ENCODE data around the gene TNFRSF12A. TPM values are rescaled to one million over a fixed set of nuclear protein-coding genes. Genes with fewer than 3 reads are reported as not detected.
A peak's percentile ranks its signal among the peaks of the same experiment; 100 is the strongest.

TNFRSF12A gene
- total and polyA plus RNA-seq, 2 of the 13 experiments (the other 11 are each of a cell fraction or from before 2014, with no cell fraction given), result 61.9 to 66.0 TPM

- TF ChIP-seq ZBTB43 (CRISPR knock-in tag; conservative IDR thresholded peaks at IDR 0.05), result no peak
- peak; percentile 32; the same call in 1 of the 2 replicates for TF ChIP-seq KDM5B (CRISPR knock-in tag; IDR thresholded peaks at IDR 0.05; ENCODE audit: borderline replicate concordance)
- no peak for TF ChIP-seq NFYB (CRISPR knock-in tag; IDR thresholded peaks at IDR 0.05)
- TF ChIP-seq ZBTB8A (CRISPR knock-in tag; IDR thresholded peaks at IDR 0.05; ENCODE audit: borderline replicate concordance, low read depth), result no peak
- TF ChIP-seq SALL2 (CRISPR knock-in tag; IDR thresholded peaks at IDR 0.05), result no peak
- no peak for TF ChIP-seq MTA1 (CRISPR knock-in tag; IDR thresholded peaks at IDR 0.05; ENCODE audit: borderline replicate concordance)
- peak; percentile 45; the same call in 1 of the 2 replicates for TF ChIP-seq ZNF333 (CRISPR knock-in tag; IDR thresholded peaks at IDR 0.05; ENCODE audit: borderline replicate concordance)
- TF ChIP-seq ZFP41 (CRISPR knock-in tag; IDR thresholded peaks at IDR 0.05; ENCODE audit: borderline replicate concordance), result no peak
- TF ChIP-seq PHF20 (CRISPR knock-in tag; IDR thresholded peaks at IDR 0.05), result no peak
- TF ChIP-seq ZNF34 (CRISPR knock-in tag; IDR thresholded peaks at IDR 0.05; ENCODE audit: borderline replicate concordance), result no peak
- TF ChIP-seq SP2 (CRISPR knock-in tag; IDR thresholded peaks at IDR 0.05), result no peak
- TF ChIP-seq, protein P1, sequence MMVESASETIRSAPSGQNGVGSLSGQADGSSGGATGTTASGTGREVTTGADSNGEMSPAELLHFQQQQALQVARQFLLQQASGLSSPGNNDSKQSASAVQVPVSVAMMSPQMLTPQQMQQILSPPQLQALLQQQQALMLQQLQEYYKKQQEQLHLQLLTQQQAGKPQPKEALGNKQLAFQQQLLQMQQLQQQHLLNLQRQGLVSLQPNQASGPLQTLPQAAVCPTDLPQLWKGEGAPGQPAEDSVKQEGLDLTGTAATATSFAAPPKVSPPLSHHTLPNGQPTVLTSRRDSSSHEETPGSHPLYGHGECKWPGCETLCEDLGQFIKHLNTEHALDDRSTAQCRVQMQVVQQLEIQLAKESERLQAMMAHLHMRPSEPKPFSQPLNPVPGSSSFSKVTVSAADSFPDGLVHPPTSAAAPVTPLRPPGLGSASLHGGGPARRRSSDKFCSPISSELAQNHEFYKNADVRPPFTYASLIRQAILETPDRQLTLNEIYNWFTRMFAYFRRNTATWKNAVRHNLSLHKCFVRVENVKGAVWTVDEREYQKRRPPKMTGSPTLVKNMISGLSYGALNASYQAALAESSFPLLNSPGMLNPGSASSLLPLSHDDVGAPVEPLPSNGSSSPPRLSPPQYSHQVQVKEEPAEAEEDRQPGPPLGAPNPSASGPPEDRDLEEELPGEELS (CRISPR knock-in tag; IDR thresholded peaks at IDR 0.05), result no peak
- TF ChIP-seq, protein P2, sequence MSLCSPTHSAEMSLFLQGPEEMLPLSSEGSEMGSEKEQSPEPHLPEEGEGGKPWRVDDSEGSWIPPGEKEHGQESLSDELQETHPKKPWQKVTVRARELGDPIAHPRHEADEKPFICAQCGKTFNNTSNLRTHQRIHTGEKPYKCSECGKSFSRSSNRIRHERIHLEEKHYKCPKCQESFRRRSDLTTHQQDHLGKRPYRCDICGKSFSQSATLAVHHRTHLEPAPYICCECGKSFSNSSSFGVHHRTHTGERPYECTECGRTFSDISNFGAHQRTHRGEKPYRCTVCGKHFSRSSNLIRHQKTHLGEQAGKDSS (CRISPR knock-in tag; IDR thresholded peaks at IDR 0.05; ENCODE audit: borderline replicate concordance, low read depth), result 0 out of 2 replicates have a peak, but pooled peaks have one; percentile 53
- TF ChIP-seq MBNL3 (CRISPR knock-in tag; conservative IDR thresholded peaks at IDR 0.05), result no peak
- TF ChIP-seq SNAI1 (CRISPR knock-in tag; IDR thresholded peaks at IDR 0.05; ENCODE audit: borderline replicate concordance), result no peak
- TF ChIP-seq SNAPC4 (CRISPR knock-in tag; IDR thresholded peaks at IDR 0.05), result no peak
- no peak for TF ChIP-seq RBM39 (IDR thresholded peaks at IDR 0.05; ENCODE audit: low read depth, low read length, poor library complexity, severe bottlenecking)
- no peak for TF ChIP-seq ZNF24 (IDR thresholded peaks at IDR 0.05)
- no peak for TF ChIP-seq CHD4 (IDR thresholded peaks at IDR 0.05; ENCODE audit: borderline replicate concordance, low read length)
- TF ChIP-seq TERF1 (CRISPR knock-in tag; IDR thresholded peaks at IDR 0.05), result no peak
These were observed 36.4 kb upstream of the TNFRSF12A start (continued) for GRCh38 chr16:2983706-2984136.

Measured in HepG2 (cell line).